H1 (cell line): ENCODE data around the gene VWA2. TPM values are rescaled to one million over a fixed set of nuclear protein-coding genes. Genes with fewer than 3 reads are reported as not detected.

Experiments used
- CTCF ChIA-PET: fragments of 300-600 bp; sonication (Branson Sonifier 250); formaldehyde crosslinking; loops from one replicate; lab custom pipeline; 2021; ENCODE audit not compliant: partially characterized antibody; lab: Charles Lee
- POLR2A ChIA-PET: fragments of 300-600 bp; sonication (Branson Sonifier 250); formaldehyde crosslinking; loops from one replicate; lab custom pipeline; 2021; ENCODE audit warnings: inconsistent platforms; ENCODE audit not compliant: partially characterized antibody; lab: Charles Lee
- DNase-seq, 2 experiments: peaks; one replicate each; pipeline versions ENCODE4 v3.0.0 to v3.0.0-alpha.2; 2010 to 2022; ENCODE audit warnings: low spot score in 2 of 2, low read depth in 1 of 2, mixed read lengths in 1 of 2
- FAIRE-seq: peaks from 2 replicates; lab custom pipeline; 2011; peaks lifted over from hg19 to GRCh38; lab: Jason Lieb, UNC
- H2AFZ ChIP-seq: 2 replicates; pipeline ENCODE4 v1.8.1; 2012; ENCODE audit warnings: low read length, inconsistent platforms
- H2AK5ac ChIP-seq: 2 replicates; pipeline ENCODE4 v1.6.1; 2013; ENCODE audit warnings: low read depth, low read length
- H2BK120ac ChIP-seq: replicated peaks from 2 replicates; pipeline ENCODE3; 2013; ENCODE audit warnings: low read depth, low read length, inconsistent platforms
- H2BK12ac ChIP-seq: 2 replicates; pipeline ENCODE4 v1.6.1; 2013; ENCODE audit warnings: low read depth, low read length
- H2BK15ac ChIP-seq: 2 replicates; pipeline ENCODE4 v1.6.1; 2013; ENCODE audit warnings: low read length
- H2BK20ac ChIP-seq: 2 replicates; pipeline ENCODE4 v1.6.1; 2013; ENCODE audit warnings: low read length
- H2BK5ac ChIP-seq: 2 replicates; pipeline ENCODE4 v1.6.1; 2013; ENCODE audit warnings: low read depth, low read length
- H3K14ac ChIP-seq: 2 replicates; pipeline ENCODE4 v1.6.1; 2013; ENCODE audit warnings: inconsistent platforms; ENCODE audit not compliant: insufficient read length
- H3K18ac ChIP-seq: 2 replicates; pipeline ENCODE4 v1.6.1; 2013; ENCODE audit warnings: low read length; ENCODE audit errors: extremely low read depth
- H3K23ac ChIP-seq: 2 replicates; pipeline ENCODE4 v1.6.1; 2013; ENCODE audit warnings: inconsistent platforms; ENCODE audit not compliant: insufficient read length
- H3K23me2 ChIP-seq: 2 replicates; pipeline ENCODE4 v1.6.1; 2013; ENCODE audit warnings: low read depth, low read length
- H3K27ac ChIP-seq: 2 replicates; pipeline ENCODE4 v1.6.1; 2011; ENCODE audit warnings: low read depth, low read length, inconsistent platforms
- H3K27me3 ChIP-seq, 4 experiments: replicated peaks in 1 of 4; 1 replicate in 1 of 4; 2 replicates in 3 of 4; pipeline versions ENCODE4 v1.6.1 to v1.8.1; 2011 to 2013; ENCODE audit warnings: low read length in 3 of 4, mild to moderate bottlenecking in 3 of 4, inconsistent platforms in 2 of 4, mixed read lengths in 2 of 4, moderate library complexity in 1 of 4; ENCODE audit not compliant: control insufficient read depth in 3 of 4, insufficient read depth in 3 of 4; ENCODE audit errors: extremely low read depth in 1 of 4
- H3K36me3 ChIP-seq, 4 experiments: 2 replicates each; pipeline versions ENCODE4 v1.6.1 to v1.8.1; 2011 to 2013; ENCODE audit warnings: mild to moderate bottlenecking in 4 of 4, low read length in 3 of 4, moderate library complexity in 2 of 4, control low read depth in 1 of 4, inconsistent platforms in 1 of 4; ENCODE audit not compliant: insufficient read depth in 4 of 4, control insufficient read depth in 2 of 4
- H3K4ac ChIP-seq: replicated peaks from 2 replicates; pipeline ENCODE3; 2013; ENCODE audit warnings: low read length, low read depth, mixed read lengths, inconsistent platforms; ENCODE audit not compliant: insufficient read length
- H3K4me1 ChIP-seq, 4 experiments: replicated peaks in 1 of 4; 1 replicate in 1 of 4; 2 replicates in 3 of 4; pipeline versions ENCODE4 v1.6.1 to v1.8.1; 2011 to 2013; ENCODE audit warnings: low read length in 3 of 4, inconsistent platforms in 2 of 4, mixed read lengths in 1 of 4; ENCODE audit not compliant: insufficient read depth in 4 of 4, control insufficient read depth in 3 of 4
- H3K4me2 ChIP-seq, 2 experiments: 2 replicates each; pipeline versions ENCODE4 v1.6.1 to v1.8.1; 2011 to 2013; ENCODE audit warnings: low read depth in 2 of 2, low read length in 2 of 2, control low read depth in 1 of 2, inconsistent platforms in 1 of 2, mild to moderate bottlenecking in 1 of 2; ENCODE audit not compliant: insufficient read depth in 1 of 2
- H3K4me3 ChIP-seq, 4 experiments: fragments of 200-600, 300-600 bp in 1 of 4; sonication (generic), shearing (Covaris generic), sonication (Bioruptor Twin) in 1 of 4; 2 replicates each; pipeline versions ENCODE4 v1.5.1 to v1.8.1; 2011 to 2016; ENCODE audit warnings: low read length in 4 of 4, low read depth in 3 of 4, control low read depth in 2 of 4, inconsistent platforms in 2 of 4, mild to moderate bottlenecking in 2 of 4, mixed read lengths in 1 of 4, moderate library complexity in 1 of 4; ENCODE audit not compliant: insufficient read depth in 2 of 4; ENCODE audit errors: extremely low read depth in 1 of 4
- H3K56ac ChIP-seq: replicated peaks from 2 replicates; pipeline ENCODE3; 2013; ENCODE audit warnings: low read depth, mild to moderate bottlenecking, mixed read lengths, low read length, inconsistent platforms; ENCODE audit not compliant: insufficient read length
- H3K79me1 ChIP-seq: 2 replicates; pipeline ENCODE4 v1.6.1; 2013; ENCODE audit warnings: low read depth, low read length, control low read depth
- H3K79me2 ChIP-seq, 2 experiments: 2 replicates each; pipeline versions ENCODE4 v1.6.1 to v1.8.1; 2012 to 2013; ENCODE audit warnings: low read length in 2 of 2, mild to moderate bottlenecking in 2 of 2, inconsistent platforms in 1 of 2; ENCODE audit not compliant: insufficient read depth in 2 of 2, control insufficient read depth in 1 of 2
- H3K9ac ChIP-seq, 4 experiments: replicated peaks in 1 of 4; 1 replicate in 1 of 4; 2 replicates in 3 of 4; pipeline versions ENCODE4 v1.6.1 to v1.8.1; 2011 to 2013; ENCODE audit warnings: low read depth in 3 of 4, low read length in 3 of 4, control low read depth in 2 of 4, mild to moderate bottlenecking in 2 of 4, moderate library complexity in 2 of 4, inconsistent platforms in 1 of 4; ENCODE audit errors: extremely low read depth in 1 of 4
- H3K9me3 ChIP-seq, 2 experiments: 2 replicates each; pipeline versions ENCODE4 v1.6.1 to v1.8.1; 2012 to 2013; ENCODE audit warnings: mild to moderate bottlenecking in 2 of 2, moderate library complexity in 2 of 2, control low read depth in 1 of 2, inconsistent platforms in 1 of 2, low read depth in 1 of 2, low read length in 1 of 2, mixed read lengths in 1 of 2; ENCODE audit not compliant: insufficient read depth in 2 of 2
- H4K20me1 ChIP-seq, 2 experiments: replicated peaks in 1 of 2; 2 replicates each; pipeline versions ENCODE3 to v1.8.1; 2011 to 2013; ENCODE audit warnings: inconsistent platforms in 2 of 2, low read length in 2 of 2, mild to moderate bottlenecking in 1 of 2; ENCODE audit not compliant: insufficient read depth in 2 of 2, control insufficient read depth in 1 of 2
- H4K5ac ChIP-seq: 2 replicates; pipeline ENCODE4 v1.6.1; 2013; ENCODE audit warnings: low read length, low read depth, mixed read lengths, inconsistent platforms; ENCODE audit not compliant: insufficient read length
- H4K8ac ChIP-seq: 2 replicates; pipeline ENCODE4 v1.8.0; 2013; ENCODE audit warnings: mild to moderate bottlenecking, moderate library complexity, low read length, inconsistent platforms; ENCODE audit not compliant: insufficient read depth; ENCODE audit errors: extremely low read depth
- H4K91ac ChIP-seq: replicated peaks from 2 replicates; pipeline ENCODE3; 2013; ENCODE audit warnings: low read length, mixed read lengths, inconsistent platforms; ENCODE audit not compliant: insufficient read length
- CBX8 ChIP-seq: fragments of 300-800, 300-1000 bp; sonication (generic); IDR thresholded peaks from 2 replicates; pipeline ENCODE4 v1.7.1; 2016; ENCODE audit warnings: low read depth, low read length, borderline replicate concordance
- NANOG ChIP-seq: IDR thresholded peaks from 2 replicates; pipeline ENCODE4 v1.6.1; 2011; ENCODE audit warnings: low read length, low read depth, mild to moderate bottlenecking, inconsistent platforms; ENCODE audit not compliant: insufficient read depth, poor library complexity, severe bottlenecking
- RFX5 ChIP-seq: IDR thresholded peaks from 2 replicates; pipeline ENCODE4 v1.6.1; 2011; ENCODE audit warnings: low read depth, low read length, improper control_type of control experiment, borderline replicate concordance
- SIN3A ChIP-seq, 2 experiments: IDR thresholded peaks in 1 of 2; conservative IDR thresholded peaks in 1 of 2; 2 replicates each; pipeline ENCODE4 v1.6.1; 2011 to 2012; ENCODE audit warnings: low read length in 2 of 2, improper control_type of control experiment in 1 of 2, low read depth in 1 of 2, mild to moderate bottlenecking in 1 of 2
- SP4 ChIP-seq: IDR thresholded peaks from 2 replicates; pipeline ENCODE4 v1.6.1; 2012; ENCODE audit warnings: low read length, inconsistent platforms
- TEAD4 ChIP-seq: IDR thresholded peaks from 2 replicates; pipeline ENCODE4 v1.6.1; 2012; ENCODE audit warnings: low read depth, low read length, inconsistent platforms, mixed read lengths
- WGBS, 2 experiments: shearing (Covaris generic) in 1 of 2; methylation state at CpG; one replicate each; pipeline versions ENCODE4 v1.1.6 to v1.1.7; 2013 to 2015; ENCODE audit warnings: low lambda C conversion rate in 2 of 2, mixed read lengths in 2 of 2, inconsistent platforms in 1 of 2, low coverage in 1 of 2, missing lambda C conversion rate in 1 of 2; ENCODE audit not compliant: insufficient replicate concordance in 2 of 2, insufficient coverage in 1 of 2, insufficient read length in 1 of 2; ENCODE audit errors: extremely low coverage in 1 of 2, missing lambda C conversion rate in 1 of 2; 5-methylcytosine and 5-hydroxymethylcytosine counted together
- polyA plus RNA-seq, 7 experiments: library from polyadenylated mRNA; depleted of rRNA in 3 of 7; stranded (reverse) in 5 of 7; unstranded in 2 of 7; fragments of >200 nt in 5 of 7; fragments of 200-250 nt in 2 of 7; gene quantifications; 1 replicate in 5 of 7; 2 replicates in 1 of 7; 4 replicates in 1 of 7; pipeline versions ENCODE4 v1.2.1 to v1.2.3, GENCODE V29; 2011 to 2013; ENCODE audit warnings: missing spikeins in 2 of 7, mixed read lengths in 2 of 7
- total RNA-seq: library from RNA; stranded (reverse); fragmentation: NEBNext Ultra II Directional; extraction: Animal tissue kit (Norgen Biotek cat#: 25700); gene quantifications from 2 replicates; pipeline ENCODE4 v1.2.1, GENCODE V29; 2021

The VWA2 gene
- total and polyA plus RNA-seq, 2 of the 8 experiments (the other 6 are each of a cell fraction or from before 2014, with no cell fraction given): 2.8 to 2.9 TPM

- Histone ChIP-seq H3K4ac (no peak overlapping the region), H2BK120ac (no peak overlapping the region), H4K5ac (no peak overlapping the region), H2BK12ac (no peak overlapping the region), H3K36me3 (no peaks in the 10 kb centered on the region), H3K56ac (no peak overlapping the region), H3K23me2 (no peaks in the 10 kb centered on the region), H2BK20ac (no peak overlapping the region), H2AK5ac (no peak overlapping the region), H4K20me1 (no peaks in the 10 kb centered on the region), H3K18ac (no peak overlapping the region), H3K27ac (no peak overlapping the region), H3K27me3 (no peaks in the 10 kb centered on the region), H3K4me3 (no peak overlapping the region), H2BK5ac (no peak overlapping the region), H4K8ac (no peak overlapping the region), H3K9ac (no peak overlapping the region), H3K79me2 (no peaks in the 10 kb centered on the region), H3K4me2 (no peak overlapping the region), H3K79me1 (no peaks in the 10 kb centered on the region; the same call in 1 of the 2 replicates), H2AFZ (no peak overlapping the region), H4K91ac (no peak overlapping the region), H3K23ac (no peak overlapping the region)
- ChIA-PET CTCF (interaction anchor here (0.6 to 1.0 kb wide), 2 partner anchors 69 to 135 kb away, joined by 3 read pairs; no protein-coding TSS in a partner anchor), POLR2A (no interaction called here)
- DNase-seq (no peak), FAIRE-seq (no peak)
- 88% methylated on average over 3 of the region's 7 CpGs; no CpG with 5 or more reads in 1 of the 2 experiments for WGBS, 2 experiments
- no peak for TF ChIP-seq SP4
- TF ChIP-seq CBX8: no peak
- no peak for TF ChIP-seq TEAD4
- no peak for TF ChIP-seq SIN3A (conservative IDR thresholded peaks at IDR 0.05 in 1 of 2, IDR thresholded peaks at IDR 0.05 in 1 of 2; ENCODE audit: low read depth in 1 of 2, low read length in 2 of 2)
- no peak for TF ChIP-seq RFX5
- no peak for TF ChIP-seq NANOG
- TF ChIP-seq, all 59 proteins: peak for 0
- 0 out of 4 replicates have a peak, but pooled peaks cover 0 to 2% of the 10 kb centered on the region in 2 experiments for H3K9me3 ChIP-seq
- H3K14ac ChIP-seq: no peak overlapping the region
- H2BK15ac ChIP-seq: peak overlapping the region; percentile 40; the same call in 1 of the 2 replicates
- no peaks in the 10 kb centered on the region for H3K4me1 ChIP-seq
These were observed 13.8 kb downstream of the VWA2 start for GRCh38 chr10:114252883-114253282.
